Left lobe of liver (tissue), 2 donors: ENCODE results near the gene FXYD2. TPM values are rescaled to one million over a fixed set of nuclear protein-coding genes. Genes with fewer than 3 reads are reported as not detected.

Experiments
- ATAC-seq: fragments of 200-7000 bp; cut with Tn5 transposase; one replicate; pipeline ENCODE4 v1.9.1; 2020; ENCODE audit warnings: mild to moderate bottlenecking, moderate library complexity
- DNase-seq: peaks from one replicate; pipeline ENCODE4 v3.0.0-alpha.2; 2020; ENCODE audit warnings: low spot score
- total RNA-seq: library from RNA; stranded (reverse); gene quantifications from one replicate; pipeline ENCODE4 v1.2.1, GENCODE V29; 2021
- donor health status: DM: no; HTN: no; CAD: no; lungs with moderate emphysema.
- donor health status: DM: no; HTN: yes; CAD: no.

The FXYD2 gene
- total RNA-seq, 1 donor from 2014 or later = 13.6 TPM

GRCh38 chr11:117836077-117836960 lies 11.8 kb upstream of the FXYD2 start:
- DNase-seq (no peak), ATAC-seq (no peak)

- no peak for ATAC-seq
Observed at GRCh38 chr11:117835576-117835975, 11.0 kb upstream of the FXYD2 start.

GRCh38 chr11:117834838-117835443 lies 10.4 kb upstream of the FXYD2 start:
- no peak for ATAC-seq
- no peak for DNase-seq

More at GRCh38 chr11:117835576-117835975, 11.0 kb upstream of the FXYD2 start:
- DNase-seq = no peak

GRCh38 chr11:117834068-117834810 lies 9.7 kb upstream of the FXYD2 start:
- no peak for DNase-seq
- ATAC-seq = no peak

- ATAC-seq (peak; percentile 71), DNase-seq (peak; percentile 68)
Observed at GRCh38 chr11:117833401-117833891, 8.9 kb upstream of the FXYD2 start.

GRCh38 chr11:117832511-117832910 lies 8.0 kb upstream of the FXYD2 start:
- ATAC-seq (no peak), DNase-seq (no peak)

- no peak for DNase-seq
- no peak for ATAC-seq
Observed at GRCh38 chr11:117831661-117832415, 7.3 kb upstream of the FXYD2 start.

GRCh38 chr11:117830674-117831351 lies 6.3 kb upstream of the FXYD2 start:
- ATAC-seq = no peak
- DNase-seq = no peak

- no peak for ATAC-seq
- no peak for DNase-seq
Observed at GRCh38 chr11:117830072-117830471, 5.5 kb upstream of the FXYD2 start.

- ATAC-seq = no peak
- DNase-seq = peak; percentile 41
Observed at GRCh38 chr11:117829369-117829725, 4.8 kb upstream of the FXYD2 start.

GRCh38 chr11:117828611-117829368 lies 4.2 kb upstream of the FXYD2 start:
- peak; percentile 39 for DNase-seq
- ATAC-seq = no peak

- DNase-seq = peak; percentile 40
- ATAC-seq = no peak
Observed at GRCh38 chr11:117827521-117828511, 3.3 kb upstream of the FXYD2 start.

- ATAC-seq (no peak), DNase-seq (no peak)
Observed at GRCh38 chr11:117826832-117827231, 2.3 kb upstream of the FXYD2 start.

- ATAC-seq (no peak), DNase-seq (no peak)
Observed at GRCh38 chr11:117826190-117826570, 1.6 kb upstream of the FXYD2 start.

- ATAC-seq = no peak
Observed at GRCh38 chr11:117825538-117826189, 1.1 kb upstream of the FXYD2 start.

GRCh38 chr11:117823946-117824420 lies 561 bp downstream of the FXYD2 start:
- DNase-seq (peak; percentile 51), ATAC-seq (peak; percentile 52)

More at GRCh38 chr11:117825538-117826189, 1.1 kb upstream of the FXYD2 start:
- peak; percentile 28 for DNase-seq

- peak; percentile 10 for ATAC-seq
- DNase-seq = no peak
Observed at GRCh38 chr11:117823294-117823945, 1.1 kb downstream of the FXYD2 start.
